ENCODE measurements around the gene PPIE.

The PPIE gene

DNA sequence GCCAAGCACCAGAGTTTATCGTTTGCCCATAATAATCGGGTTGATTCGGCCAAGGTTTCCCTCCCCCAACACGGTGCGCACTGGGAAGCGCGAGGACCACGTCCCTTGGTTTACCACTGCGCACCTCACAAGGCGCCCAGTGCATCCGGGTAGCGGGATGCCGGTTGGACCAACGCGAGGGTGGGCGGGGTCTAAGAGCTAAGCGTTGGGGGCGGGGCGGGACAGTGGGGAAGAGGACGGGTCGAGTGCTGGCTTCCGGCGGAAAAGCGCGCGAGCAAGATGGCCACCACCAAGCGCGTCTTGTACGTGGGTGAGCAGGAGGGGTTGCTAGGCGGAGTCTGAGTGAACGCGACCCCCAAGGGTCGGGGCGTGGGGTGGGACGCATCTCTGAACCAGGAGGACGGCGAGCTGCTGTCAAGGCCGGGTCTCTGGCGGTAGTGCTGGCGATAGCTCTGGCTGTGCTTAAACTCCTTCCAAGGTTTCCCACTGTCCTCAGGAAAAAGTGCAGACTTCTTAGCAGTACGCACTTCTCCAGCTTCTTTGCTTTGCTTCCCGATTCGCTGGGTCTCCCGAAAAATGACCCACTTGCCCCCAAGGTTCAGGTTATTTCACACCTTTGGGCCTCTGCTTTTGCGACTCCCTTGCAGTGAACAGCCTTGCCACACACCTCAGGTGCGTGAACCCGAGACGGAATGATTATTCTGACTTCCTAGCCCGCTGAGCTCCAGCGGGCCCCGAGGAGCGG is at the start of gene PPIE:
PPIE (plus strand) TSS at position 261 of the 745 bp plus-strand sequence; CDS start at position 280, 19 bp downstream.
- Histone ChIP-seq H3K36me3 (replicated peaks) (peaks cover 32% of the 10 kb centered on the region), H3K4me1 (peaks cover 8% of the 10 kb centered on the region), H3K27me3 (ENCODE audit: low read depth) (no peaks in the 10 kb centered on the region), H3K9me3 (no peaks in the 10 kb centered on the region), H3K4me3 (peak within 1 kb of the TSS; percentile 84)
- DNase-seq (ENCODE audit: low spot score in 2 of 2) = peak; percentile 94 to 99
- in situ Hi-C loops (cut with MboI; ENCODE audit: low sequenced_read_pairs) = no loop called here

- no peaks in the 10 kb centered on the region for H3K36me3 ChIP-seq (replicated peaks)
- in situ Hi-C loops (cut with MboI; ENCODE audit: low sequenced_read_pairs) = no loop called here
- peaks cover 9% of the 10 kb centered on the region; the same call in 1 of the 2 replicates for H3K27me3 ChIP-seq (ENCODE audit: low read depth)
- H3K4me3 ChIP-seq = no peak overlapping the region
- DNase-seq (ENCODE audit: low spot score in 2 of 2) = no peak
- H3K4me1 ChIP-seq = peaks cover 6% of the 10 kb centered on the region
- no peaks in the 10 kb centered on the region for H3K9me3 ChIP-seq
These were observed 49.5 kb upstream of the PPIE start for GRCh38 chr1:39689214-39689613.

DNA sequence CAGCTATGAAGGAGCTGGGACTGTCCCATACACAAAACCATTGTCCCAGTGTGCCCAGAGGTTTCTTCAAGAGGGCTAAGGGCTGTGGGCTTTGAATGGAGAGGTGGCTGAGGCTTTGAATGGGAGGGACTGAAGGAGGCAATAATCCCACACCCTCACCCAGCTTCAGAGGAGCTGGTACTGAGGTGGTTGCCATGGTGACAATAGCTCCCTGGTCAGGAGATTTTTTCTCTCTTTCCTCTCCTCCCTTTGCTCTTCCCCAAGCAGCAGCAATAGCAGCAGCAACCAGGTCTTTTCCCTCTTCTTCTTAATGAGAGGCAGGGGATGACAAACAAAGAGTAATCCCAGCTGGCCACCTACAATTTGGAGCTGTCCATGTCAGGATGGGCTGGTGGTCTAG is 49.0 kb upstream of the PPIE start:
- Histone ChIP-seq H3K27me3 (ENCODE audit: low read depth) (peaks cover 9% of the 10 kb centered on the region; the same call in 1 of the 2 replicates), H3K9me3 (no peaks in the 10 kb centered on the region), H3K36me3 (replicated peaks) (no peaks in the 10 kb centered on the region), H3K4me1 (peaks cover 6% of the 10 kb centered on the region), H3K4me3 (no peak overlapping the region)
- in situ Hi-C loops (cut with MboI; ENCODE audit: low sequenced_read_pairs) = no loop called here
- no peak for DNase-seq (ENCODE audit: low spot score in 2 of 2)

DNA sequence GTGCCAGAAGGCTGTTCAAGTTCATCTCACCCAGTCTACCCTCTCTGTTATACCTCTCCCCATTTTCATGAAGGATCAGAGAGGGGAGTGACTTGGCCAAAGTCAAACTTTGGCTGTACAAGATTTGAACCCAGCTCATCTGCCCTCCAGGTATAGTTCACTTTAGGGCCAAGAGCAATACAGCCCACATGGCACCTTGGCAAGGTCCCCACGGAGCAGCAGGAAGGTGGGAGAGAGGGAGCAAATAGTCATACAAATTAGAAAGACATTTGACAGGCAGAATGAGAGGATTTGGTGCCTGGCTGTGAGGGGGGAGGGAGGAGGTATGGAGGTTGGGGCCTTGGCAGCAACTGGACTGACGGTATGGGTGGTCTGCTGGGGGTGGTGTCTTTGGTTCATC is 48.5 kb upstream of the PPIE start:
- no peak for DNase-seq (ENCODE audit: low spot score in 2 of 2)
- in situ Hi-C loops (cut with MboI; ENCODE audit: low sequenced_read_pairs) = no loop called here
- Histone ChIP-seq H3K27me3 (ENCODE audit: low read depth) (peaks cover 9% of the 10 kb centered on the region; the same call in 1 of the 2 replicates), H3K36me3 (replicated peaks) (no peaks in the 10 kb centered on the region), H3K4me3 (no peak overlapping the region), H3K4me1 (peaks cover 6% of the 10 kb centered on the region), H3K9me3 (no peaks in the 10 kb centered on the region)

- no peak for DNase-seq (ENCODE audit: low spot score in 2 of 2)
- Histone ChIP-seq H3K36me3 (replicated peaks) (no peaks in the 10 kb centered on the region), H3K9me3 (no peaks in the 10 kb centered on the region), H3K4me1 (peaks cover 6% of the 10 kb centered on the region), H3K27me3 (ENCODE audit: low read depth) (peaks cover 9% of the 10 kb centered on the region; the same call in 1 of the 2 replicates), H3K4me3 (peak overlapping the region; percentile 28)
- in situ Hi-C loops (cut with MboI; ENCODE audit: low sequenced_read_pairs) = no loop called here
These were observed 47.8 kb upstream of the PPIE start for GRCh38 chr1:39690794-39691382.

- H3K4me3 ChIP-seq = peak within 1 kb of the TSS; percentile 28
- DNase-seq (ENCODE audit: low spot score in 2 of 2) = peak; percentile 85 to 98
- no peaks in the 10 kb centered on the region for H3K9me3 ChIP-seq
- H3K27me3 ChIP-seq (ENCODE audit: low read depth) = peaks cover 12% of the 10 kb centered on the region; the same call in 1 of the 2 replicates
- in situ Hi-C loops (cut with MboI; ENCODE audit: low sequenced_read_pairs) = no loop called here
- peaks cover 6% of the 10 kb centered on the region for H3K4me1 ChIP-seq
- no peaks in the 10 kb centered on the region for H3K36me3 ChIP-seq (replicated peaks)
These were observed 47.1 kb upstream of the PPIE start, which contains the start of gene HPCAL4 for GRCh38 chr1:39691383-39692151. Gene HPCAL4, minus strand, starts transcription at chr1:39691433. Its CDS starts 6,830 bp downstream, at chr1:39684603.

DNA sequence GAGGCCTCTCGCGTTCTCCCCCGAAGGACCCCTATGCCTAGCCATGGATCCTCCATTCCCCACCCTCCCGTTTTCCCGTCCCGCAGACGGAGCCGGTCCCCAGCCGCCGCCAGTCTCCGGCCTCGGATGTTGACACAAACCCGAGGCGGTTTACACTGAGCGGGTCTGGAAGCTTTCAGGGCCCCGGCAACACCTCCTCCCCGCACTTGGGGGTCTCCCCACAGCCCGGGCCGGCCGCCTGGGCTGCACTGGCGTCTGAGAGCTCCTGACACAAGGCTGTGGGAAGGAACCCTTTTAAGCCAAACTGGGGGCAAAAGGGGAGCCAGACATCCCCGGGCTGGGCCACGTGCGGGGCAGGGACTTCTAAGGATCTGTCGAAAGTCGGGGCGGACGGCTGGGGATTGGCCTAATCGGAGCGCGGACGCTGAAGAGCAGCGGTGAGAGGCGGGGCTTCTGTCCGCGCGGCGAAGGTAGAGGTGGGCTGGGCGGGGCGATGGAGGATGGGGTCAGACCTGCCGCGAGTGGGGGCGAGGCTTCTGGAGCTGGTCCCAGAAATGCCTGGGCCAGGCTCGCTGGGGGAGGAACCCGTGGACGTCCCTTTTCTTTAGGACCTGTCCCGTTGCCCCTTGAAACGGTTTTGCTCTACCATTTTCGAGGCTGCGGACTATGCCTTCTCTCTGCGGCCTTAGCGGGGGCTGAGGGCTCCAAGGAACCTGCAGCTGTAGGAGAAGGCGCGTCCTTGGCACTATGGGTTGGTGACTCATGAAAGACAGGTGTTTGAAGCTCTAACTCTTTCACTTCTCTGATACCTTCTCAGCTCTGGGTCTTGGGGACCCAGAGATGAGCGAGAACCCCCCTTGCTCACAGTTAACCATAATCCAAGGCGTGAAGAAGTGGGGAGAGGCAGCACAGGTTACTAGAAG is 46.3 kb upstream of the PPIE start:
- in situ Hi-C loops (cut with MboI; ENCODE audit: low sequenced_read_pairs) = no loop called here
- H3K4me1 ChIP-seq = peaks cover 6% of the 10 kb centered on the region
- H3K9me3 ChIP-seq = no peaks in the 10 kb centered on the region
- no peaks in the 10 kb centered on the region for H3K36me3 ChIP-seq (replicated peaks)
- H3K4me3 ChIP-seq = no peak overlapping the region
- DNase-seq (ENCODE audit: low spot score in 2 of 2) = no peak
- H3K27me3 ChIP-seq (ENCODE audit: low read depth) = peaks cover 15% of the 10 kb centered on the region; the same call in 1 of the 2 replicates

DNA sequence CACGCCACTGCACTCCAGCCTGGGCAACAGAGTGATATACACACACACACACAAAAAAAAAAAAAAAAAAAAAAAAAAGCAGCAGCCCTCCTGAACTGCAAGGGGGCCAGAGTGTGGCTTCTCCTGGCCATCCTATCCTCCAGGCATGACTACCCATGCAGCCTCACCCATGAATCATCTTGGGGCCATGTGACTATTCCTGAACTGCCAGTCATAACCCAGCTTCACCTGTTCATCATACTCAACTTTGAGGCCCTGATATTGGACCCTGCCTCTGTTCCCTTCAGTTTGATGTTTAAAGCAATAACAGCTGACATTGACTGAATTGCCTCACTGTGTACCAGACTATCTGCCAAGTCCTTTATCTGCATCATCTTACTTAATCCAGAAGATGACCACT is 44.7 kb upstream of the PPIE start:
- Histone ChIP-seq H3K27me3 (ENCODE audit: low read depth) (peaks cover 10% of the 10 kb centered on the region), H3K4me1 (peaks cover 6% of the 10 kb centered on the region), H3K36me3 (replicated peaks) (no peaks in the 10 kb centered on the region), H3K9me3 (no peaks in the 10 kb centered on the region), H3K4me3 (no peak overlapping the region)
- no peak for DNase-seq (ENCODE audit: low spot score in 2 of 2)
- in situ Hi-C loops (cut with MboI; ENCODE audit: low sequenced_read_pairs) = no loop called here

- no peaks in the 10 kb centered on the region for H3K36me3 ChIP-seq (replicated peaks)
- no peak overlapping the region for H3K4me3 ChIP-seq
- DNase-seq (ENCODE audit: low spot score in 2 of 2) = no peak
- in situ Hi-C loops (cut with MboI; ENCODE audit: low sequenced_read_pairs) = no loop called here
- peaks cover 6% of the 10 kb centered on the region for H3K4me1 ChIP-seq
- H3K9me3 ChIP-seq = no peaks in the 10 kb centered on the region
- peaks cover 10% of the 10 kb centered on the region for H3K27me3 ChIP-seq (ENCODE audit: low read depth)
These were observed 43.7 kb upstream of the PPIE start for GRCh38 chr1:39695016-39695415.

GRCh38 chr1:39696448-39696847 is 42.2 kb upstream of the PPIE start:
- Histone ChIP-seq H3K27me3 (ENCODE audit: low read depth) (peaks cover 10% of the 10 kb centered on the region), H3K4me3 (no peak overlapping the region), H3K9me3 (no peaks in the 10 kb centered on the region), H3K36me3 (replicated peaks) (no peaks in the 10 kb centered on the region), H3K4me1 (peaks cover 6% of the 10 kb centered on the region)
- no peak for DNase-seq (ENCODE audit: low spot score in 2 of 2)
- in situ Hi-C loops (cut with MboI; ENCODE audit: low sequenced_read_pairs) = no loop called here

GRCh38 chr1:39698568-39698967 is 40.1 kb upstream of the PPIE start:
- in situ Hi-C loops (cut with MboI; ENCODE audit: low sequenced_read_pairs) = no loop called here
- Histone ChIP-seq H3K36me3 (replicated peaks) (no peaks in the 10 kb centered on the region), H3K4me1 (peaks cover 10% of the 10 kb centered on the region), H3K9me3 (no peaks in the 10 kb centered on the region), H3K27me3 (ENCODE audit: low read depth) (peaks cover 10% of the 10 kb centered on the region), H3K4me3 (no peak overlapping the region)
- DNase-seq (ENCODE audit: low spot score in 2 of 2) = no peak

DNA sequence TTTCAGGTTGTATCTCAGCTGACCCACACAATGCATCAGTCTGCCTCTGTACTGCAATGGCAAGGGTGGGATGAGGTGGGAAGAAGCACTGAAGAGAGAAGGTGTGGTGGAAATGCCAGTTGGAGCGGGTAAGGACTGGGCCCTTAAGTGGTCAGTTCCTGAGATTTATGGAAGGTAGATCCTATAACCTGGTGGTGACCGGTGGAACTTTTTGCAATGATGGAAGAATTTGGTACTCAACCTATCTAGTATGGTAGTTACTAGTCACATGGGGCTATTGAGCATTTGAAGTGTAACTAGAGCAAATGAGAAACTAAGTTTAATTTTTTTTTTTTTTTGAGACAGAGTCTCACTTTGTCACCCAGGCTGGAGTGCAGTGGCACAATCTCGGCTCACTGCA is 39.3 kb upstream of the PPIE start:
- peaks cover 10% of the 10 kb centered on the region for H3K4me1 ChIP-seq
- no peak for DNase-seq (ENCODE audit: low spot score in 2 of 2)
- H3K4me3 ChIP-seq = no peak overlapping the region
- no peaks in the 10 kb centered on the region for H3K36me3 ChIP-seq (replicated peaks)
- peaks cover 10% of the 10 kb centered on the region for H3K27me3 ChIP-seq (ENCODE audit: low read depth)
- in situ Hi-C loops (cut with MboI; ENCODE audit: low sequenced_read_pairs) = no loop called here
- no peaks in the 10 kb centered on the region for H3K9me3 ChIP-seq

GRCh38 chr1:39700348-39700747 is 38.3 kb upstream of the PPIE start:
- Histone ChIP-seq H3K36me3 (replicated peaks) (no peaks in the 10 kb centered on the region), H3K27me3 (ENCODE audit: low read depth) (peaks cover 10% of the 10 kb centered on the region), H3K4me1 (peaks cover 10% of the 10 kb centered on the region), H3K4me3 (no peak overlapping the region), H3K9me3 (no peaks in the 10 kb centered on the region)
- in situ Hi-C loops (cut with MboI; ENCODE audit: low sequenced_read_pairs) = no loop called here
- no peak for DNase-seq (ENCODE audit: low spot score in 2 of 2)

Measured in HAP-1 (cell line).